HUDEP-2 (cell line): ENCODE measurements around the gene S100A9.
"Not testable (repeated sequence)": the region's sequence is repeated elsewhere in the genome, so short reads cannot be mapped to it uniquely, and the experiment has no call there.

Experiments used
- DNase-seq, 76 experiments: peaks; one replicate each; lab custom pipeline; 2025; ENCODE audit not compliant: unreplicated experiment in 76 of 76; lab: John Stamatoyannopoulos, UW

The S100A9 gene

GRCh38 chr1:153357853-153358690, at the start of gene S100A9:
TSS of gene S100A9 (plus strand) at chr1:153357854. CDS start at chr1:153358284, 430 bp downstream.
- DNase-seq: no peak

GRCh38 chr1:153308540-153308939, 49.1 kb upstream of the S100A9 start:
- no peak for DNase-seq

GRCh38 chr1:153309441-153309840, 48.2 kb upstream of the S100A9 start:
- no peak for DNase-seq

- DNase-seq: no peak
Observed at GRCh38 chr1:153310526-153310925, 47.1 kb upstream of the S100A9 start.

GRCh38 chr1:153312570-153313186, 45.0 kb upstream of the S100A9 start, which contains the start of gene PGLYRP3:
TSS of gene PGLYRP3 (minus strand) at chr1:153312952. CDS start at chr1:153310665, 2,287 bp downstream.
- peak in 7 of 76 experiments; percentile 1 to 31 (median 11) for DNase-seq

GRCh38 chr1:153313288-153313687, 44.4 kb upstream of the S100A9 start:
- DNase-seq: no peak

GRCh38 chr1:153314388-153314787, 43.3 kb upstream of the S100A9 start:
- DNase-seq: not testable (repeated sequence)

- DNase-seq: not testable (repeated sequence)
Observed at GRCh38 chr1:153316013-153316412, 41.6 kb upstream of the S100A9 start.

- not testable (repeated sequence) for DNase-seq
Observed at GRCh38 chr1:153318145-153318544, 39.5 kb upstream of the S100A9 start.

- no peak for DNase-seq
Observed at GRCh38 chr1:153322568-153322967, 35.1 kb upstream of the S100A9 start.

- DNase-seq: no peak
Observed at GRCh38 chr1:153324912-153325311, 32.7 kb upstream of the S100A9 start.

GRCh38 chr1:153333902-153334301, 23.8 kb upstream of the S100A9 start:
- DNase-seq: no peak

- DNase-seq: no peak
Observed at GRCh38 chr1:153336650-153337049, 21.0 kb upstream of the S100A9 start.

- DNase-seq: no peak
Observed at GRCh38 chr1:153337980-153338853, 19.4 kb upstream of the S100A9 start.

- DNase-seq: no peak
Observed at GRCh38 chr1:153339802-153340201, 17.9 kb upstream of the S100A9 start.

- DNase-seq: no peak
Observed at GRCh38 chr1:153340356-153340755, 17.3 kb upstream of the S100A9 start.

GRCh38 chr1:153341431-153341934, 16.2 kb upstream of the S100A9 start:
- no peak for DNase-seq

GRCh38 chr1:153342178-153342577, 15.5 kb upstream of the S100A9 start:
- peak in 25 of 76 experiments; percentile 6 to 60 (median 37) for DNase-seq

- DNase-seq: peak in 1 of 76 experiments; percentile 64
Observed at GRCh38 chr1:153343040-153343681, 14.5 kb upstream of the S100A9 start.
